HG03108 (cell line): Measurements from ENCODE around the gene ATP5F1C.
"Not testable (repeated sequence)": the region's sequence is repeated elsewhere in the genome, so short reads cannot be mapped to it uniquely, and the experiment has no call there.

ENCODE experiments used
- ATAC-seq: cut with Tn5 transposase; IDR thresholded peaks from one replicate; pipeline ENCODE4 v1.9.1; 2021; ENCODE audit warnings: moderate library complexity; ENCODE audit not compliant: unreplicated experiment

Gene ATP5F1C

GRCh38 chr10:7787857-7788638 lies at the start of gene ATP5F1C, which contains the start of gene KIN:
ATP5F1C (plus strand) TSS chr10:7788177; CDS start chr10:7788208, 31 bp downstream.
KIN (minus strand) TSS chr10:7787993; CDS start chr10:7787933, 60 bp downstream.
- peak; percentile 97 for ATAC-seq

GRCh38 chr10:7738536-7739407 lies 49.2 kb upstream of the ATP5F1C start:
- no peak for ATAC-seq

- no peak for ATAC-seq
Measured at GRCh38 chr10:7744307-7744706, 43.7 kb upstream of the ATP5F1C start.

GRCh38 chr10:7748637-7749036 lies 39.3 kb upstream of the ATP5F1C start:
- ATAC-seq, result not testable (repeated sequence)

GRCh38 chr10:7750222-7750621 lies 37.8 kb upstream of the ATP5F1C start:
- no peak for ATAC-seq

GRCh38 chr10:7752251-7752650 lies 35.7 kb upstream of the ATP5F1C start:
- no peak for ATAC-seq

GRCh38 chr10:7755103-7755502 lies 32.9 kb upstream of the ATP5F1C start:
- ATAC-seq, result no peak

GRCh38 chr10:7756360-7756992 lies 31.5 kb upstream of the ATP5F1C start:
- no peak for ATAC-seq

- no peak for ATAC-seq
Measured at GRCh38 chr10:7763929-7764328, 24.0 kb upstream of the ATP5F1C start.

GRCh38 chr10:7766241-7766640 lies 21.7 kb upstream of the ATP5F1C start:
- ATAC-seq, result no peak

- ATAC-seq, result no peak
Measured at GRCh38 chr10:7767209-7767608, 20.8 kb upstream of the ATP5F1C start.

- ATAC-seq, result no peak
Measured at GRCh38 chr10:7768417-7768816, 19.6 kb upstream of the ATP5F1C start.

GRCh38 chr10:7773845-7774801 lies 13.9 kb upstream of the ATP5F1C start:
- no peak for ATAC-seq

- ATAC-seq, result no peak
Measured at GRCh38 chr10:7776777-7777176, 11.2 kb upstream of the ATP5F1C start.

GRCh38 chr10:7782194-7782593 lies 5.8 kb upstream of the ATP5F1C start:
- not testable (repeated sequence) for ATAC-seq

GRCh38 chr10:7786430-7786829 lies 1.5 kb upstream of the ATP5F1C start:
- ATAC-seq, result no peak

GRCh38 chr10:7787150-7787856 lies 674 bp upstream of the ATP5F1C start:
- ATAC-seq, result no peak

GRCh38 chr10:7788639-7789286 lies 786 bp downstream of the ATP5F1C start:
- peak; percentile 10 for ATAC-seq

- no peak for ATAC-seq
Measured at GRCh38 chr10:7789390-7789789, 1.4 kb downstream of the ATP5F1C start.
